Natural killer cell (primary cell): ENCODE data around the gene RPS2. TPM values are rescaled to one million over a fixed set of nuclear protein-coding genes. Genes with fewer than 3 reads are reported as not detected.
A peak's percentile ranks its signal among the peaks of the same experiment; 100 is the strongest.

Source experiments
- ATAC-seq, 3 donors: fragments of 150-1000 bp in 2 of 3; fragments of 200-7000 bp in 1 of 3; cut with Tn5 transposase; 1 replicate in 1 of 3; 2 replicates in 2 of 3; pipeline ENCODE4 v1.10.0; 2021; ENCODE audit warnings: mild to moderate bottlenecking in 2 of 3, moderate library complexity in 2 of 3
- DNase-seq, 2 donors: peaks; one replicate each; pipeline versions ENCODE4 v3.0.0 to v3.0.0-alpha.2; 2013 to 2021; ENCODE audit warnings: mixed read lengths in 1 of 2
- H3K27ac ChIP-seq: one replicate; pipeline ENCODE4 v1.5.1; 2013; ENCODE audit warnings: mild to moderate bottlenecking, low read length
- H3K27me3 ChIP-seq: one replicate; pipeline ENCODE4 v1.6.1; 2013; ENCODE audit warnings: low read length; ENCODE audit not compliant: control insufficient read depth, insufficient read depth
- H3K36me3 ChIP-seq: one replicate; pipeline ENCODE4 v1.6.1; 2013; ENCODE audit warnings: low read length; ENCODE audit not compliant: control insufficient read depth, insufficient read depth
- H3K4me1 ChIP-seq: one replicate; pipeline ENCODE4 v1.6.1; 2013; ENCODE audit warnings: low read length; ENCODE audit not compliant: control insufficient read depth, insufficient read depth
- H3K4me3 ChIP-seq: one replicate; pipeline ENCODE4 v1.5.1; 2013; ENCODE audit warnings: low read length
- H3K9me3 ChIP-seq: one replicate; pipeline ENCODE4 v1.6.1; 2013; ENCODE audit warnings: low read length; ENCODE audit not compliant: control insufficient read depth, insufficient read depth
- H3K27ac Mint-ChIP-seq, 2 donors: one replicate each; pipeline ENCODE4 v1.8.0; 2022; ENCODE audit warnings: mild to moderate bottlenecking in 2 of 2, mixed read lengths in 2 of 2, moderate library complexity in 1 of 2
- H3K27me3 Mint-ChIP-seq, 2 donors: one replicate each; pipeline ENCODE4 v1.8.0; 2022; ENCODE audit warnings: low read depth in 2 of 2, mixed read lengths in 2 of 2
- H3K36me3 Mint-ChIP-seq: one replicate; pipeline ENCODE4 v1.8.0; 2022; ENCODE audit warnings: mixed read lengths
- H3K4me1 Mint-ChIP-seq, 2 donors: one replicate each; pipeline ENCODE4 v1.8.0; 2022; ENCODE audit warnings: mixed read lengths in 2 of 2
- H3K4me3 Mint-ChIP-seq: one replicate; pipeline ENCODE4 v1.8.0; 2022; ENCODE audit warnings: mild to moderate bottlenecking, moderate library complexity, mixed read lengths
- H3K9me3 Mint-ChIP-seq, 2 donors: one replicate each; pipeline ENCODE4 v1.8.0; 2022; ENCODE audit warnings: mixed read lengths in 2 of 2
- CTCF ChIP-seq: fragments of 200-600 bp; IDR thresholded peaks from one replicate; pipeline ENCODE4 v1.8.0; 2022; ENCODE audit warnings: antibody characterized with exemption
- whole genome bisulfite sequencing: methylation state at CpG from one replicate; pipeline ENCODE4 v1.1.7; 2013; ENCODE audit warnings: missing lambda C conversion rate; ENCODE audit not compliant: insufficient coverage; 5-methylcytosine and 5-hydroxymethylcytosine counted together
- intact Hi-C: fragments of 100-400 bp; cut with micrococcal nuclease; formaldehyde crosslinking; loops from one replicate; pipeline ENCODE4 v1.14.2; 2022
- total RNA-seq, 4 donors: library from RNA; stranded (reverse); fragments of 120-200 nt in 1 of 4; gene quantifications; one replicate each; pipeline versions ENCODE4 v1.2.3 to v1.2.4, GENCODE V29; 2013 to 2022

Gene RPS2
- total RNA-seq, 3 donors from 2014 or later (not counting 1 experiment from before 2014, with no cell fraction given) = 1,124 to 1,385 (median 1,274) TPM

GRCh38 chr16:1926271-1926670, 38.4 kb downstream of the RPS2 start:
- Mint-ChIP-seq H3K36me3 (no peaks in the 10 kb centered on the region), H3K9me3 (no peaks in the 10 kb centered on the region), H3K27ac (no peak overlapping the region), H3K4me3 (no peak overlapping the region), H3K4me1 (no peaks in the 10 kb centered on the region), H3K27me3 (peaks cover 23% of the 10 kb centered on the region in 2 donors)
- Histone ChIP-seq H3K4me3 (no peak overlapping the region), H3K9me3 (no peaks in the 10 kb centered on the region), H3K36me3 (no peaks in the 10 kb centered on the region), H3K4me1 (peaks cover 14% of the 10 kb centered on the region), H3K27me3 (peaks cover 9% of the 10 kb centered on the region), H3K27ac (no peak overlapping the region)
- WGBS = 79% methylated on average over 9 of the region's 11 CpGs
- intact Hi-C loops = loop anchor here (10.0 kb wide), 1 partner anchor 151 kb away; the partner anchor contains the start of genes EME2, MRPS34 and NME3
- no peak for TF ChIP-seq CTCF
- DNase-seq = no peak
- ATAC-seq = no peak

GRCh38 chr16:1924095-1924494, 40.5 kb downstream of the RPS2 start:
- 85% methylated on average over 5 of the region's 5 CpGs for WGBS
- intact Hi-C loops = loop anchor here (10.0 kb wide), 1 partner anchor 149 kb away; the partner anchor contains the start of genes EME2, MRPS34 and NME3

GRCh38 chr16:1923299-1924034, 41.2 kb downstream of the RPS2 start:
- ATAC-seq = no peak

More at GRCh38 chr16:1924095-1924494, 40.5 kb downstream of the RPS2 start:
- Mint-ChIP-seq H3K4me1 (no peaks in the 10 kb centered on the region), H3K27ac (no peak overlapping the region), H3K4me3 (no peak overlapping the region), H3K36me3 (no peaks in the 10 kb centered on the region), H3K9me3 (no peaks in the 10 kb centered on the region), H3K27me3 (peaks cover 32% of the 10 kb centered on the region in 2 donors)
- no peak overlapping the region for H3K4me3 ChIP-seq
- DNase-seq (no peak), ATAC-seq (no peak)
- no peaks in the 10 kb centered on the region for H3K9me3 ChIP-seq
- peaks cover 5% of the 10 kb centered on the region for H3K4me1 ChIP-seq
- H3K36me3 ChIP-seq = no peaks in the 10 kb centered on the region
- no peak for TF ChIP-seq CTCF
- peaks cover 19% of the 10 kb centered on the region for H3K27me3 ChIP-seq
- no peak overlapping the region for H3K27ac ChIP-seq

More at GRCh38 chr16:1923299-1924034, 41.2 kb downstream of the RPS2 start:
- H3K27ac Mint-ChIP-seq = no peak overlapping the region
- WGBS = 13% methylated on average over 22 of the region's 24 CpGs
- no peaks in the 10 kb centered on the region for H3K36me3 Mint-ChIP-seq
- intact Hi-C loops = loop anchor here (10.0 kb wide), 1 partner anchor 149 kb away; the partner anchor contains the start of genes EME2, MRPS34 and NME3
- H3K4me1 Mint-ChIP-seq = no peaks in the 10 kb centered on the region
- no peak overlapping the region for H3K4me3 Mint-ChIP-seq
- H3K4me3 ChIP-seq = no peak overlapping the region
- TF ChIP-seq CTCF = no peak
- no peaks in the 10 kb centered on the region for H3K36me3 ChIP-seq
- peaks cover 32 to 35% of the 10 kb centered on the region in 2 donors for H3K27me3 Mint-ChIP-seq
- H3K4me1 ChIP-seq = peaks cover 3% of the 10 kb centered on the region
- H3K9me3 Mint-ChIP-seq = no peaks in the 10 kb centered on the region
- no peaks in the 10 kb centered on the region for H3K9me3 ChIP-seq
- H3K27ac ChIP-seq = no peak overlapping the region
- peaks cover 21% of the 10 kb centered on the region for H3K27me3 ChIP-seq
- DNase-seq = peak in 1 of 2 donors; percentile 48
